Liver (tissue), 9 donors: ENCODE results near the gene EDEM1. TPM values are rescaled to one million over a fixed set of nuclear protein-coding genes. Genes with fewer than 3 reads are reported as not detected.
"Not testable (repeated sequence)": the region's sequence is repeated elsewhere in the genome, so short reads cannot be mapped to it uniquely, and the experiment has no call there.

Source experiments
- DNase-seq: peaks from one replicate; pipeline ENCODE4 v3.0.0-alpha.2; 2017; ENCODE audit warnings: low spot score
- H3K27ac ChIP-seq, 2 donors: one replicate each; pipeline ENCODE4 v1.7.0; 2013; ENCODE audit warnings: inconsistent platforms in 2 of 2, low read length in 2 of 2, control low read depth in 1 of 2, low read depth in 1 of 2, mild to moderate bottlenecking in 1 of 2
- H3K27me3 ChIP-seq, 4 donors: one replicate each; pipeline versions ENCODE4 v1.6.1 to v1.7.0; 2013; ENCODE audit warnings: low read length in 3 of 4, inconsistent platforms in 1 of 4, mild to moderate bottlenecking in 1 of 4, moderate library complexity in 1 of 4; ENCODE audit not compliant: control insufficient read depth in 4 of 4, insufficient read depth in 4 of 4
- H3K36me3 ChIP-seq, 4 donors: one replicate each; pipeline versions ENCODE4 v1.6.1 to v1.7.0; 2013; ENCODE audit warnings: low read length in 3 of 4, mild to moderate bottlenecking in 3 of 4, low read depth in 1 of 4, moderate library complexity in 1 of 4; ENCODE audit not compliant: control insufficient read depth in 4 of 4, insufficient read depth in 3 of 4
- H3K4me1 ChIP-seq, 4 donors: one replicate each; pipeline versions ENCODE4 v1.6.1 to v1.7.0; 2013; ENCODE audit warnings: low read length in 3 of 4, mild to moderate bottlenecking in 3 of 4, moderate library complexity in 1 of 4; ENCODE audit not compliant: control insufficient read depth in 4 of 4, insufficient read depth in 4 of 4
- H3K4me3 ChIP-seq, 3 donors: one replicate each; pipeline versions ENCODE4 v1.6.1 to v1.7.0; 2013; ENCODE audit warnings: low read length in 3 of 3, control low read depth in 1 of 3, low read depth in 1 of 3, mild to moderate bottlenecking in 1 of 3
- H3K9ac ChIP-seq, 2 donors: one replicate each; pipeline ENCODE4 v1.7.0; 2013; ENCODE audit warnings: low read length in 2 of 2, mild to moderate bottlenecking in 2 of 2, moderate library complexity in 2 of 2, control low read depth in 1 of 2, low read depth in 1 of 2
- H3K9me3 ChIP-seq, 4 donors: one replicate each; pipeline versions ENCODE4 v1.6.1 to v1.7.0; 2013; ENCODE audit warnings: low read length in 3 of 4; ENCODE audit not compliant: control insufficient read depth in 4 of 4
- EGR1 ChIP-seq, 2 donors: IDR thresholded peaks; 2 replicates each; pipeline ENCODE4 v1.6.1; 2016 to 2018; ENCODE audit warnings: antibody characterized with exemption in 2 of 2, low read depth in 2 of 2
- FOXA2 ChIP-seq: IDR thresholded peaks from 2 replicates; pipeline ENCODE4 v1.6.1; 2016; ENCODE audit warnings: antibody characterized with exemption
- GABPA ChIP-seq, 2 donors: IDR thresholded peaks in 1 of 2; conservative IDR thresholded peaks in 1 of 2; 2 replicates each; pipeline ENCODE4 v1.6.1; 2016; ENCODE audit warnings: antibody characterized with exemption in 2 of 2, mild to moderate bottlenecking in 1 of 2, moderate library complexity in 1 of 2
- HNF4G ChIP-seq: IDR thresholded peaks from 2 replicates; pipeline ENCODE4 v1.6.1; 2016; ENCODE audit warnings: antibody characterized with exemption
- JUND ChIP-seq, 2 donors: IDR thresholded peaks; 2 replicates each; pipeline ENCODE4 v1.6.1; 2016; ENCODE audit warnings: antibody characterized with exemption in 2 of 2
- RXRA ChIP-seq, 2 donors: IDR thresholded peaks; 2 replicates each; pipeline ENCODE4 v1.6.1; 2017 to 2018; ENCODE audit warnings: antibody characterized with exemption in 2 of 2, mild to moderate bottlenecking in 1 of 2
- SP1 ChIP-seq: IDR thresholded peaks from 2 replicates; pipeline ENCODE4 v1.6.1; 2018; ENCODE audit warnings: antibody characterized with exemption, mild to moderate bottlenecking
- TAF1 ChIP-seq: conservative IDR thresholded peaks from 2 replicates; pipeline ENCODE4 v1.6.1; 2016; ENCODE audit warnings: antibody characterized with exemption, mild to moderate bottlenecking
- YY1 ChIP-seq: IDR thresholded peaks from 2 replicates; pipeline ENCODE4 v1.6.1; 2016; ENCODE audit warnings: antibody characterized with exemption, mild to moderate bottlenecking
- WGBS: extraction: QIAGEN DNeasy Blood & Tissue Kit; methylation state at CpG from one replicate; pipeline ENCODE4 v1.1.7; 2013; 5-methylcytosine and 5-hydroxymethylcytosine counted together
- polyA plus RNA-seq, 2 donors: library from polyadenylated mRNA; stranded (reverse) in 1 of 2; unstranded in 1 of 2; fragments of 200-250 nt in 1 of 2; fragments of >200 nt in 1 of 2; fragmentation: Nextera tagmentation in 1 of 2; extraction: Ambion mirVana in 1 of 2; gene quantifications; one replicate each; pipeline versions ENCODE4 v1.2.1 to v1.2.3, GENCODE V29; 2013 to 2015
- total RNA-seq, 2 donors: library from RNA; depleted of rRNA; stranded (reverse); fragments of >200 nt; gene quantifications; one replicate each; pipeline ENCODE4 v1.2.3, GENCODE V29; 2014
- TF ChIP-seq, protein P1 (sequence below): fragments of 150-350 bp; IDR thresholded peaks from 2 replicates; pipeline ENCODE4 v1.5.1; 2017; ENCODE audit warnings: improper control_type of control experiment, low read depth, low read length; ENCODE audit not compliant: missing input control
- TF ChIP-seq, protein P2 (sequence below): IDR thresholded peaks from 2 replicates; pipeline ENCODE4 v1.6.1; 2016; ENCODE audit warnings: antibody characterized with exemption, mild to moderate bottlenecking
- TF ChIP-seq, protein P3 (sequence below): IDR thresholded peaks from 2 replicates; pipeline ENCODE4 v1.6.1; 2016; ENCODE audit warnings: antibody characterized with exemption
- TF ChIP-seq, protein P4 (sequence below): IDR thresholded peaks from 2 replicates; pipeline ENCODE4 v1.6.1; 2016; ENCODE audit warnings: antibody characterized with exemption
- TF ChIP-seq, protein P5 (sequence below): IDR thresholded peaks from 2 replicates; pipeline ENCODE4 v1.6.1; 2016; ENCODE audit warnings: antibody characterized with exemption
- donor health status: healthy.
- donor health status: healthy.
- donor health status: healthy.
- donor health status: healthy.
- donor health status: healthy.

The EDEM1 gene
- total and polyA plus RNA-seq, 4 donors = 20.4 to 97.5 (median 32.9) TPM

DNA sequence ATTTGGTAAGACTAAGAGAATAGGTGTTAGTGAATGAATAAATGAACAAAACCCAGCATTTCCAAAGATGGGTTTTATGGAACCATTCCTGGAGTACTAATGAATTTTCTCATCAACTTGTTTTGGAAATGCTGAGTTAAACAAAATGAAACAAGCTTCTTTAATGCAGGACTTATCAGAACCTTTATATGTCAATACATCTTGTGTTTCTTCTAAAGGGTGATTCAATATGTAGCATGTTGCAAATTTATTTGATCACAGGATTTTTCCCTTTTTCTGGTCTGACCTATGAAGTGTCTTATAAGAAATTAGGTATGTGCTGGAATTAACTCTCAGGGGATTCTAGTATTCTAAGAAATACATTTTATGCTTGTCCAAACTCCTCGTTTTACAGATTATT, 53.2 kb downstream of the EDEM1 start:
- TF ChIP-seq, protein P1, sequence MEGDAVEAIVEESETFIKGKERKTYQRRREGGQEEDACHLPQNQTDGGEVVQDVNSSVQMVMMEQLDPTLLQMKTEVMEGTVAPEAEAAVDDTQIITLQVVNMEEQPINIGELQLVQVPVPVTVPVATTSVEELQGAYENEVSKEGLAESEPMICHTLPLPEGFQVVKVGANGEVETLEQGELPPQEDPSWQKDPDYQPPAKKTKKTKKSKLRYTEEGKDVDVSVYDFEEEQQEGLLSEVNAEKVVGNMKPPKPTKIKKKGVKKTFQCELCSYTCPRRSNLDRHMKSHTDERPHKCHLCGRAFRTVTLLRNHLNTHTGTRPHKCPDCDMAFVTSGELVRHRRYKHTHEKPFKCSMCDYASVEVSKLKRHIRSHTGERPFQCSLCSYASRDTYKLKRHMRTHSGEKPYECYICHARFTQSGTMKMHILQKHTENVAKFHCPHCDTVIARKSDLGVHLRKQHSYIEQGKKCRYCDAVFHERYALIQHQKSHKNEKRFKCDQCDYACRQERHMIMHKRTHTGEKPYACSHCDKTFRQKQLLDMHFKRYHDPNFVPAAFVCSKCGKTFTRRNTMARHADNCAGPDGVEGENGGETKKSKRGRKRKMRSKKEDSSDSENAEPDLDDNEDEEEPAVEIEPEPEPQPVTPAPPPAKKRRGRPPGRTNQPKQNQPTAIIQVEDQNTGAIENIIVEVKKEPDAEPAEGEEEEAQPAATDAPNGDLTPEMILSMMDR = no peak
- TF ChIP-seq FOXA2 (no peak), EGR1 (IDR thresholded peaks at IDR 0.05; ENCODE audit: low read depth in 2 of 2) (no peak), YY1 (no peak), RXRA (IDR thresholded peaks at IDR 0.05) (no peak), GABPA (IDR thresholded peaks at IDR 0.05 in 1 of 2, conservative IDR thresholded peaks at IDR 0.05 in 1 of 2) (no peak), HNF4G (no peak), TAF1 (no peak), SP1 (no peak), JUND (IDR thresholded peaks at IDR 0.05) (no peak)
- TF ChIP-seq, protein P2, sequence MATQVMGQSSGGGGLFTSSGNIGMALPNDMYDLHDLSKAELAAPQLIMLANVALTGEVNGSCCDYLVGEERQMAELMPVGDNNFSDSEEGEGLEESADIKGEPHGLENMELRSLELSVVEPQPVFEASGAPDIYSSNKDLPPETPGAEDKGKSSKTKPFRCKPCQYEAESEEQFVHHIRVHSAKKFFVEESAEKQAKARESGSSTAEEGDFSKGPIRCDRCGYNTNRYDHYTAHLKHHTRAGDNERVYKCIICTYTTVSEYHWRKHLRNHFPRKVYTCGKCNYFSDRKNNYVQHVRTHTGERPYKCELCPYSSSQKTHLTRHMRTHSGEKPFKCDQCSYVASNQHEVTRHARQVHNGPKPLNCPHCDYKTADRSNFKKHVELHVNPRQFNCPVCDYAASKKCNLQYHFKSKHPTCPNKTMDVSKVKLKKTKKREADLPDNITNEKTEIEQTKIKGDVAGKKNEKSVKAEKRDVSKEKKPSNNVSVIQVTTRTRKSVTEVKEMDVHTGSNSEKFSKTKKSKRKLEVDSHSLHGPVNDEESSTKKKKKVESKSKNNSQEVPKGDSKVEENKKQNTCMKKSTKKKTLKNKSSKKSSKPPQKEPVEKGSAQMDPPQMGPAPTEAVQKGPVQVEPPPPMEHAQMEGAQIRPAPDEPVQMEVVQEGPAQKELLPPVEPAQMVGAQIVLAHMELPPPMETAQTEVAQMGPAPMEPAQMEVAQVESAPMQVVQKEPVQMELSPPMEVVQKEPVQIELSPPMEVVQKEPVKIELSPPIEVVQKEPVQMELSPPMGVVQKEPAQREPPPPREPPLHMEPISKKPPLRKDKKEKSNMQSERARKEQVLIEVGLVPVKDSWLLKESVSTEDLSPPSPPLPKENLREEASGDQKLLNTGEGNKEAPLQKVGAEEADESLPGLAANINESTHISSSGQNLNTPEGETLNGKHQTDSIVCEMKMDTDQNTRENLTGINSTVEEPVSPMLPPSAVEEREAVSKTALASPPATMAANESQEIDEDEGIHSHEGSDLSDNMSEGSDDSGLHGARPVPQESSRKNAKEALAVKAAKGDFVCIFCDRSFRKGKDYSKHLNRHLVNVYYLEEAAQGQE = no peak
- TF ChIP-seq, protein P3, sequence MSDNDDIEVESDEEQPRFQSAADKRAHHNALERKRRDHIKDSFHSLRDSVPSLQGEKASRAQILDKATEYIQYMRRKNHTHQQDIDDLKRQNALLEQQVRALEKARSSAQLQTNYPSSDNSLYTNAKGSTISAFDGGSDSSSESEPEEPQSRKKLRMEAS = no peak
- TF ChIP-seq, protein P4, sequence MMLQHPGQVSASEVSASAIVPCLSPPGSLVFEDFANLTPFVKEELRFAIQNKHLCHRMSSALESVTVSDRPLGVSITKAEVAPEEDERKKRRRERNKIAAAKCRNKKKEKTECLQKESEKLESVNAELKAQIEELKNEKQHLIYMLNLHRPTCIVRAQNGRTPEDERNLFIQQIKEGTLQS = no peak
- TF ChIP-seq, protein P5, sequence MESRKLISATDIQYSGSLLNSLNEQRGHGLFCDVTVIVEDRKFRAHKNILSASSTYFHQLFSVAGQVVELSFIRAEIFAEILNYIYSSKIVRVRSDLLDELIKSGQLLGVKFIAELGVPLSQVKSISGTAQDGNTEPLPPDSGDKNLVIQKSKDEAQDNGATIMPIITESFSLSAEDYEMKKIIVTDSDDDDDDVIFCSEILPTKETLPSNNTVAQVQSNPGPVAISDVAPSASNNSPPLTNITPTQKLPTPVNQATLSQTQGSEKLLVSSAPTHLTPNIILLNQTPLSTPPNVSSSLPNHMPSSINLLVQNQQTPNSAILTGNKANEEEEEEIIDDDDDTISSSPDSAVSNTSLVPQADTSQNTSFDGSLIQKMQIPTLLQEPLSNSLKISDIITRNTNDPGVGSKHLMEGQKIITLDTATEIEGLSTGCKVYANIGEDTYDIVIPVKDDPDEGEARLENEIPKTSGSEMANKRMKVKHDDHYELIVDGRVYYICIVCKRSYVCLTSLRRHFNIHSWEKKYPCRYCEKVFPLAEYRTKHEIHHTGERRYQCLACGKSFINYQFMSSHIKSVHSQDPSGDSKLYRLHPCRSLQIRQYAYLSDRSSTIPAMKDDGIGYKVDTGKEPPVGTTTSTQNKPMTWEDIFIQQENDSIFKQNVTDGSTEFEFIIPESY = no peak
- DNase-seq = no peak
- no peak overlapping the region for H3K27ac ChIP-seq
- H3K4me3 ChIP-seq = no peak overlapping the region
- H3K9ac ChIP-seq = no peak overlapping the region
- no peaks in the 10 kb centered on the region for H3K27me3 ChIP-seq
- no peaks in the 10 kb centered on the region for H3K4me1 ChIP-seq
- H3K9me3 ChIP-seq = no peaks in the 10 kb centered on the region
- no peaks in the 10 kb centered on the region for H3K36me3 ChIP-seq
- WGBS = 91% methylated on average over 1 of the region's 1 CpG

DNA sequence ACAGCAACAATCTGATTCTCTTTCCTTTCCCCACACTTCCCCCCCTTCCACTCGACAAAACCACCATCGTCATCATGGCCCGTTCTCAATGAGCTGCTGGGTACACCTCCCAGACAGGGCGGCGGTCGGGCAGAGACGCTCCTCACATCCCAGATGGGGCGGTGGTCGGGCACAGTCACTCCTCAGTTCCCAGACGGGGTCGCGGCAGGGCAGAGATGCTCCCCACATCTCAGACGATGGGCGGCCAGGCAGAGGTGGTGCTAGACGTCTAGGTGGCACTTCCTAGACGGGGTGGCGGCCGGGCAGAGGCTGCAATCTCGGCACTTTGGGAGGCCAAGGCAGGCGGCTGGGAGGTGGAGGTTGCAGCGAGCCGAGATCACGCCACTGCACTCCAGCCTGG, 55.3 kb downstream of the EDEM1 start:
- not testable (repeated sequence) for H3K27ac ChIP-seq, H3K9me3 ChIP-seq, H3K9ac ChIP-seq, H3K4me1 ChIP-seq, H3K27me3 ChIP-seq, DNase-seq, H3K4me3 ChIP-seq, H3K36me3 ChIP-seq
- WGBS = 91% methylated on average over 23 of the region's 23 CpGs
